ENCODE measurements around the gene PYGL. TPM values are rescaled to one million over a fixed set of nuclear protein-coding genes. Genes with fewer than 3 reads are reported as not detected.

PYGL gene
- total RNA-seq (2014; rRNA removed; shearing (Covaris generic)) = 32.5 TPM in 2 replicates

DNA sequence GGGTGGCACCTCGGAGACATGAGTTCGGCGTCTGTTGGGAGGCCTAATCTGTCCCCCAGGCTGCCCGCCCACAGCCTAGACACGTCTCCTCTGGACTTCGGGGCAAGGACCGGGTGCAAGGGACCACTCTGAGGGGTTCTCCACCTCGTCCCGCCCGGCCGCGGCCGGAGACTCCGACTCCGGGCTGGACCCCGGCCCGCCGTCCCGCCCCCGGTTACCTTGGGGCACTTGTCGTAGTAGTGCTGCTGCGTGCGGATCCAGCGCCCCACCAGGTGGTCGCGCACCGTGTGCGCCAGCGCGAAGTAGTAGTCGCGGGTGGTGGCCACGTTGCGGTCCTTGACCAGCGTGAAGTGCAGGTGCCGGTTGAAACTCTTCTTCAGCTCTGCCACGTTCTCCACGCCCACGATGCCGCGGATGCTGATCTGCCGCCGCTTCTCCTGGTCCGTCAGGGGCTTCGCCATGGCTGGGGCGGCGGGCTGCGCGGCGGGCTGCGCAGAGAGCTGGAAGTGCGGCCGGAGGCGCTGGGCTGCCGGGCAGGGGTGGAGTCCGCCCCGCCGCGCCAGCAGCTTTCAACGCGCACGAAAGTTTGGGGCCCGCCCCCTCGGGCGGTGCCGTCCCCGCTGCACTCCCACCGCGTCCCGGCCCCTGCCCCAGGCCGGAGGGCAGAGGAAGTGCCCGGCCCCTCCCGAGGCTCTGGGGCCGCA, at the start of gene PYGL:
Gene PYGL (minus strand): TSS at position 541 of the 704 bp plus-strand sequence. CDS start 80 bp downstream, at position 461.
- peak; percentile 69 to 70 for DNase-seq (ENCODE audit: low read depth in 1 of 2, low spot score in 2 of 2)
- H3K36me3 ChIP-seq = no peaks in the 10 kb centered on the region
- H3K4me3 ChIP-seq = peak within 1 kb of the TSS; percentile 67
- H3K27ac ChIP-seq = peak within 1 kb of the TSS; percentile 48
- no peaks in the 10 kb centered on the region for H3K9me3 ChIP-seq (replicated peaks)
- H3K4me1 ChIP-seq (replicated peaks) = peaks cover 11% of the 10 kb centered on the region
- no peaks in the 10 kb centered on the region for H3K27me3 ChIP-seq (replicated peaks)

DNA sequence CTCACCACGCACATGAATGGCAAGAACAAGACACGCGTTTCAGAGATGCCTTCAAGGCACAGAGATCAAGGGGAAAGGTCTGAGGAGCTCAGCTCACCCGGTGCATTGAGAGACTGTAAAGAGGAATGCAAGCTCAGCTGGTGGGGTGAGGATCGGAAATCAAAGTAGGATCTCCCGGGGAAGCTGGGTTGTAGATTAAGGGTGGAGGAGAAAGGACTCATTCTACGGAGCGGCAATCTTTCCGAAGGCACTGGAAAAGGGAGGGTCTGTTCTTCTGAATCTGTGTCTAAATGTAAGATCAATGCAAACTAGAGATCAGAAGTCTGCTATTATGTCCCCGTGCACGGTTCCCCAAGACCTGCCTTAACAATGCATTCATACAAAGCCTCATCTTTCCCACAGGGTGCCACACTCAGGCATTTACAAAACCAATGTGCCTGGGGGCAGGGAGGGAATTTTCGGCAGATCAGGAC, 41.6 kb upstream of the PYGL start:
- no peaks in the 10 kb centered on the region for H3K4me1 ChIP-seq (replicated peaks)
- no peak overlapping the region for H3K27ac ChIP-seq
- DNase-seq (ENCODE audit: low read depth in 1 of 2, low spot score in 2 of 2) = no peak
- H3K27me3 ChIP-seq (replicated peaks) = no peaks in the 10 kb centered on the region
- H3K36me3 ChIP-seq = no peaks in the 10 kb centered on the region
- no peak overlapping the region for H3K4me3 ChIP-seq
- H3K9me3 ChIP-seq (replicated peaks) = no peaks in the 10 kb centered on the region

DNA sequence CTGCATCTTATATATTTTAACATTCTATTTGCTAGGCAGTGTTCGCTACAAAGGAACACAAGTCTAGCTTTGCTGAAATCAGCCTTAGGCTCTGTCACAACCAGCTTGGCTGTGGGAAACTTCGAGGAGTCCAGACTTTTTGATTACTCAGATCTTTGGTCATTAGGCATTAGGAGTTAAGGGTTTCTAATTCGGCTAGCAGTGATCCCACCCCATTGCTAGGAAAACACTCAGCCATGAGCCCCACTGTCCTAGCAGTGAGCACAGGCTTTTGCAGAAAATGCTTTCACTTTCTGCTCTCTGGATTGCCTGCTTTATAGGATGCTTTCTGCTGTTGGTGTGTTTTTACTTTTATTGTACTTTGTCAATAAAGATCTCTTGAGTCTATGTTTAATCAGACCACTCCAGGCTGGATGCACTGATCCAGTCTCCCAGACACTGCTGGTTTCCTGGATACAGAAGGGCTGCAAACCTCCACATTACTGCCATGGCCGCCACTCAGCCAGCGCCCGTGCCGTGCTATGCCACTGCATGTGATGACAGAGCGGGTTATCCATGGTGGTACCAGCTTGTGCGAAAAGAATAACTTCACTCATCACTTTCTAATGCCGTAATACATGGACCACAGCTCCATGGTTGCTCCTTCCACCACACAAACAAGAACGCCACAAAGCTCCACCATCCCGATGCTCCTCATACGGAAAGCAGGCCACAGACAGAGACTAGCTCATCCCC, 41.0 kb upstream of the PYGL start:
- Histone ChIP-seq H3K27ac (no peak overlapping the region), H3K9me3 (replicated peaks) (no peaks in the 10 kb centered on the region), H3K36me3 (no peaks in the 10 kb centered on the region), H3K27me3 (replicated peaks) (0 out of 2 replicates have a peak, but pooled peaks cover 2% of the 10 kb centered on the region), H3K4me1 (replicated peaks) (no peaks in the 10 kb centered on the region), H3K4me3 (no peak overlapping the region)
- DNase-seq (ENCODE audit: low read depth in 1 of 2, low spot score in 2 of 2) = no peak

DNA sequence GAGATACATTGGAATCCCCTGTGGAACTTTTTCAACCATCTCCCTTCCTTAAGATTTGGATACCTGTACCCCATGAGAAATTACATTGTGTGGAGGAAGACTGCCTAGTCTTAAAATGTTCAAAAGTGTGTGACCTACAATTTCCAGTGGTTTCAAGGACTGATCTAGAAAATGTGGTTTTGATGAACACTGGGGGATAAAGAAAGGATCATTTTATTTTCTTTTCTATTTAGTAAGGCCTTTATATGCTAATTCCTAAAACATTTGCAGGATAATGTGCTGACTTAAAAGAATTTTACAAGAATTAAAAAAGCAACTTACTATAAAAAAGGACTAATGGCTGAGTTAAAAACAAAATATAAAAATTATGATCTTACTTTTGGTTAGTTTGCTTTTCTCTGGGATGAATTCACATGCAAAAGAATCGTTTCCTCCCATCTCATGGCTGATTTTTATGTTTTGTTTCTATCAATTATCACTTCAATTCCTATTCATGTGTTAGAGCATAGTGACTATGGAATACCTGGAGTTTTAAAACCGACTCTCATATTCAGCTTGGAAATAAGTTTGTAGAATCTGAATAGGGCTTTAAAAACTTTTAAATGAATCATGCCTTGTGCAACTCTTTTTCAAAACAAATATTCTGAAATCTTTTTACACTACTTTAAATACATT, 39.9 kb upstream of the PYGL start:
- H3K4me1 ChIP-seq (replicated peaks) = no peaks in the 10 kb centered on the region
- no peak overlapping the region for H3K4me3 ChIP-seq
- H3K36me3 ChIP-seq = no peaks in the 10 kb centered on the region
- H3K27ac ChIP-seq = no peak overlapping the region
- H3K27me3 ChIP-seq (replicated peaks) = 0 out of 2 replicates have a peak, but pooled peaks cover 2% of the 10 kb centered on the region
- no peak for DNase-seq (ENCODE audit: low read depth in 1 of 2, low spot score in 2 of 2)
- H3K9me3 ChIP-seq (replicated peaks) = no peaks in the 10 kb centered on the region

DNA sequence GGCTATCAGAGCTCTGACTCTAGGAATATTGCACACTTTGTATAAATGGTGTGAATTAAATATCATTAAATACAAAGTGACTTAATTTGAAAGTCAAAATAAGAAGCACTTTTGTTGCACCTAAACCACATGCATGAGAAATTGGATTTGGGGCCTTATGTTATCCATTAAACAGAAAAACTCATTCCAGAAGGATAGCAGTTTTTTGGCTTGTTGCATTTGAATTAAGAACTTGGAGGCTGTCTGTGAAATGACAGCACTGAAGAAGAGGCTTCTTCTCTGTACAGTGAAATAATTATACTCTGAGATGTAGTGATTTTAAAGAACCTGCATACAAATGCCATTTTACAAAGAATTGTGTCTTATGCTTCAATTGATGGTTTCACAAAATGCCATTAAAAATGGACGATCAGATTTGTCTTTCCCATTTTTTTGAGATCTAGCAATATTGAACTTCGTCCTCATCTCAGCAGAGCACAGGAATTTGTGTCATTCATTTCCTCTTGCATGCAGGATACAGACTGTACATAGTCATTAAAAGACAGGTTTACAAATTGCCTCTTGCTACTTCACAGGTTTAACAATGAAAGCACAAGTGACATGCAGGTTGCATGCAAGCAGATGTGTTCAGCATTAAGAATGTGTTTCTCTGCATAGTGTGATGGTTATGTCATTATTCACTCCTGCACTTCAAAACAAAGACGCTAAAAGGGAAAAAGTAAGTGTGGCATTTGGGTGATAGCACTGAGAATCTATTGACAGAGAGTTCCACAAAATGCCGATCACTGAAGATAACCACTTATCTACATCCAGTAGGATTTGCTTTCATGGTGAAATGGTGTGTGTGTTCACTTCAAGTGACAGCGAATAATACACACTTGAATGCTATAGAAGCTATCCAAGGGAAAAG, 35.9 kb upstream of the PYGL start:
- no peaks in the 10 kb centered on the region for H3K36me3 ChIP-seq
- H3K4me1 ChIP-seq (replicated peaks) = no peaks in the 10 kb centered on the region
- H3K9me3 ChIP-seq (replicated peaks) = no peaks in the 10 kb centered on the region
- H3K4me3 ChIP-seq = no peak overlapping the region
- H3K27ac ChIP-seq = no peak overlapping the region
- peaks cover 8% of the 10 kb centered on the region; the same call in 1 of the 2 replicates for H3K27me3 ChIP-seq (replicated peaks)
- no peak for DNase-seq (ENCODE audit: low read depth in 1 of 2, low spot score in 2 of 2)

DNA sequence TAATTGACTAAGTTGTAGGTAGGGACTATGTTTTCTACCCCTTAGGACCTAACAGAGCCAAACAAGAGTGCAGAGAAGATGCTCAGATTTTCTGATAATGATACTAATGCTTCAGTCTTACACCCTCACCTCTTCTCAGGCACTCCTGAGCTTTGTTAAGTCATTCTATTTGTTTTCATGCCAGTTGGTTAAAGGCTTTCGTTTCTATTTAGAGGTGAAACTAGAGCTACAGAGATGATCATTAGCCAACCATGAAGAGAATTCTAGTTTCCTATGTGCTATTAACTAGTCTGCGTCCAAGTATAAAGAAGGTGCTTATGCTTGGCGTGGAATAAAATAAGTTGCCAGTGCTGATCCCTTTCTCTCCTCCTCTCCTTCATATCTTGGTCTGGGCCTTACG, 34.6 kb upstream of the PYGL start:
- Histone ChIP-seq H3K27ac (no peak overlapping the region), H3K36me3 (no peaks in the 10 kb centered on the region), H3K4me3 (no peak overlapping the region), H3K9me3 (replicated peaks) (no peaks in the 10 kb centered on the region), H3K27me3 (replicated peaks) (peaks cover 8% of the 10 kb centered on the region; the same call in 1 of the 2 replicates), H3K4me1 (replicated peaks) (no peaks in the 10 kb centered on the region)
- DNase-seq (ENCODE audit: low read depth in 1 of 2, low spot score in 2 of 2) = no peak

DNA sequence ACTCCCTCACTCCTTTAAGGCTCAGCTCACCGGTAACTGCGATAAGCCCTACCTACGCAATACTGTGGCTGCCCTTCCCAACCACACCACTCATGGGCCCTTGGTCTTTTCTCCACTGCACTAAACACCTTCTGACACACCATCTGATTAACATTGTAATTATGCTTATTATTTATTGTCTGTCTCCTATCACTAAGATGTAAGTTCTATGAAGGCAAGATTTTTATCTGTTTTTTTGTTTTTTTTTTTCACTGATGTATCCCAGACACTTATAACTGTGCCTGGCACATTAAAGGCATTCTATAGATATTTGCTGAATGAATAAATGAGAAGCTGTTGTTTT, 34.2 kb upstream of the PYGL start:
- no peaks in the 10 kb centered on the region for H3K9me3 ChIP-seq (replicated peaks)
- no peak for DNase-seq (ENCODE audit: low read depth in 1 of 2, low spot score in 2 of 2)

DNA sequence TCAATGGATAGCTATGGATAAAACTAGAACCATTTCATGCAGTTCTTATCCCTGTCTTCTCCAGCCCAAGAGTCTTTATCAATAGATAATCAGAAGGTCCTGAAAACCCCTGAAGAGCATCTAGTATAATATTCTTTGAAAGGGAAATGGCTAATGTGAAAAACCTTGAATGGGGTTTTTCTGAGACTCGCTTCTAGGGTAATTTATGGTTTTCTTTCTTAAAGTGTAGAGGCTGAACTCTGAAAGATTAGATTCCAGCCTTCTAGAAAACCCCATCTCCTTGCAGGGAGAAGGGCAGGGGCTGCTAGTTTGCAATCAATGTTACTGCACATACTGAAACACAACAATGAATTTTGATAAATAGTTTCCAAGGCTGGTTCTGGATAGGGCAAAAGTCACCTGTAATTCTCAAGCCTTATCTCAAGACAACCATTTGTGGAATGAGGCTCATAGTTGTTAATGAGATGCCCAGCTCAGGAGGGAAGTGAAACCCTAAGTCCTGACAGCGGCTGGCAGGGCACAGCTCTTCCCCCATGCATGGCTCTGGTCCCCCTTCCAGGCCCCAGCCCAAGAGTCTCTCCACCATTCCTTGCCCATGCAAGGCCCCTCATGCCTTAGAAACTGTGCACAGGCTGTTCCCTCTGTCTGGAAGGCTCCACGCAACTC, 33.7 kb upstream of the PYGL start:
- Histone ChIP-seq H3K27ac (no peak overlapping the region), H3K27me3 (replicated peaks) (peaks cover 8% of the 10 kb centered on the region; the same call in 1 of the 2 replicates), H3K9me3 (replicated peaks) (no peaks in the 10 kb centered on the region), H3K36me3 (no peaks in the 10 kb centered on the region), H3K4me1 (replicated peaks) (no peaks in the 10 kb centered on the region), H3K4me3 (no peak overlapping the region)
- no peak for DNase-seq (ENCODE audit: low read depth in 1 of 2, low spot score in 2 of 2)

More for the DNA sequence above, 34.2 kb upstream of the PYGL start:
- H3K4me1 ChIP-seq (replicated peaks) = no peaks in the 10 kb centered on the region
- H3K4me3 ChIP-seq = no peak overlapping the region
- H3K27ac ChIP-seq = no peak overlapping the region
- no peaks in the 10 kb centered on the region for H3K36me3 ChIP-seq
- H3K27me3 ChIP-seq (replicated peaks) = peaks cover 8% of the 10 kb centered on the region; the same call in 1 of the 2 replicates

DNA sequence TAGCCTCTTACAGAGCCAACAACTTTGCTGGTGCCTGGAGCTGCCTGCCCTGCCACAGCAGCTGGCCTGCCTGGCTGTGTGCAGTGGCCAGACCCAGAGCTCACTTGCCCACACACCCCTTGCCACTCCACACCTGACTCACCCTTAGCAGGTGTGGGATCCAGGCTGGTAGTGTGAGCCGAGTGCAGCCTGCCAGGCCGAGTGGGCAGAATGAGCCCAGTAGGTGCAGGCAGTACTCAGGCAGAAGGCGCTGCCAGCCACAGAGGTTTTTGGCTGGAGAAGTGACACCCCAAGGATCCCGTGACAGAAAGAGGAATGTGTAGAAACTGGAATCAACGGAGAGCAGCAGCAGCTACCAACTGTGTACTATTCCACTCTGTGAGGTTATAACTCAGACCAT, 29.8 kb upstream of the PYGL start:
- Histone ChIP-seq H3K9me3 (replicated peaks) (no peaks in the 10 kb centered on the region), H3K27me3 (replicated peaks) (peaks cover 5% of the 10 kb centered on the region; the same call in 1 of the 2 replicates), H3K4me3 (no peak overlapping the region), H3K36me3 (no peaks in the 10 kb centered on the region), H3K4me1 (replicated peaks) (no peaks in the 10 kb centered on the region), H3K27ac (no peak overlapping the region)
- no peak for DNase-seq (ENCODE audit: low read depth in 1 of 2, low spot score in 2 of 2)

DNA sequence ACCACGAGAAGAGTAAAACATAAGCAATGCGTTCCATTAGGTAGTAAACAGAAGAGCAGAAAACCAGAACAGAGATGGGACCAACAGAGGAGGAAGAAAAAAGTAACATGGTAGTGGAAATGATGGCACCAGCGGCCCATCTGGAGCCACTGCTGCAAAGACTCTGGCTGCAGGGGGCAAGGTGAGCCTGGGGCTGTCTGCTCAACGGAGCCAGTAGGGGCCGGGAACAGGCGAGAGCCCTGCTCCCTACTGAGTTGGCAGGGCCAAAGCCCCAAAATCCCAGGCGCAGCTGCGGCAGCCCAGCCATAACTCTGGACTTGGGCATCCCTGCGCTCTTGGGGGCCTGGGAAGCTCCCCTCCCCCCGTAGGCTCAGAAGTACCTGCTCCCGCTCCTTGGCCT, 28.5 kb upstream of the PYGL start:
- Histone ChIP-seq H3K9me3 (replicated peaks) (no peaks in the 10 kb centered on the region), H3K4me1 (replicated peaks) (no peaks in the 10 kb centered on the region), H3K27ac (no peak overlapping the region), H3K36me3 (no peaks in the 10 kb centered on the region), H3K27me3 (replicated peaks) (peaks cover 5% of the 10 kb centered on the region; the same call in 1 of the 2 replicates), H3K4me3 (no peak overlapping the region)
- DNase-seq (ENCODE audit: low read depth in 1 of 2, low spot score in 2 of 2) = no peak

DNA sequence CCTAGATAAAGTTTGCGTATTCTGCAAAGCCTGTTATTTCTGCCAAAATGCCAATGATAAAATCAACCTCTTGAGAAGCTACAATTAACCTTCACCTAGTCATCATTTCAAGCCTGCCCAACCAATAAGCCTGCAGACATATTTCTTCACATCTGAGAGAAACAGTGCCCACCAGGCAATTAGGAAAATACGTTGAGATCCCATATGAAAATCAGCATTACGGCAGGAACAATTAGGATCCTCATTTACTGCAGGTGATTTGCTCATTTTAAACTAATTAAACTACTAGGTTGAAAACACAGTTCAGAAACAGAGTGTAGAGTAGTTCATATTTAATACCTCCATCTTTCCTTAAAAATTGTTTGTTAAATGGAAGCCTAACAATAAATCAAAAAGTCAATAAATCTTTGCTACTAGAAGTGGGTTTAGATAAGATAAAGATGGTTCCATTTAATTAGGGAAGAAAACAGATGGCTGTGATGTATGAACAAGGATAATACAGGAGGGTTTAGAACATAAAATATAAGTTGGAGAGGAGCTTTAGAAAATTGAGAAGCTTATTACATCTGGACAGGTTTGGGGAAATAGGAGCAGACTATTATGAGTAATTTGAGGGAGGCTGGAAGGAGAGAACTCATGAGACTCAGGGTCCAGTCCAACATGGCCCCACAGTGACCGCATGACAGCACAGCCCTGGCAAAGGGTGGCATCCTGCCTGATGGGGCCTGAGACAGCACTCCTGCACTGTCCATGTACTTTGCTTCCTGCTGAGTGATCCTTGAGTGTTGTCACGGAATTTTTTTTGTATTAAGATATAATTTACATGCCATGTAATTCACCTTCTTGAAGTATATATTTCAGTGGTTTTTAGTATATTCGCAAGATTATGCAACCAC, 26.9 kb upstream of the PYGL start:
- H3K27me3 ChIP-seq (replicated peaks) = no peaks in the 10 kb centered on the region
- H3K4me3 ChIP-seq = no peak overlapping the region
- H3K27ac ChIP-seq = no peak overlapping the region
- DNase-seq (ENCODE audit: low read depth in 1 of 2, low spot score in 2 of 2) = no peak
- H3K36me3 ChIP-seq = no peaks in the 10 kb centered on the region
- no peaks in the 10 kb centered on the region for H3K9me3 ChIP-seq (replicated peaks)
- H3K4me1 ChIP-seq (replicated peaks) = no peaks in the 10 kb centered on the region

DNA sequence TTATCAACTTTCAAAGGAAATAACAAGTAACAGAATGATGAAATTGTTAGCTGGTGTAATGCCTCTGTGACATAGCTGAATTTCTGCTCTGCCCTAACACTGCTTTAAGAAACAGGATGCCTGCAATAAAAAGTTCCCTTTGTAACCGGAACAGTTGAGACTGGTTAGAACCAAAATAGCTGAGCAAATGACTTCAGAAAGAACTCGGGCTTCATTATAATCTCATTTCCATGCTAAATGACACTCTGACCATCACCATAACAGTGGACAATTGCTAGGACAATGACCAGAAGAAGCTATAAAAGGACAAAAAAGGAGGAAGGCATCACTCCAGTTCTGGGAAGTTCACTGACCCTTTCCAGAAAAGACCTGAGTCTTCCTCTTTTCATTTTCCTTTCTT, 23.5 kb upstream of the PYGL start:
- no peaks in the 10 kb centered on the region for H3K27me3 ChIP-seq (replicated peaks)
- H3K4me1 ChIP-seq (replicated peaks) = peaks cover 10% of the 10 kb centered on the region
- H3K27ac ChIP-seq = no peak overlapping the region
- H3K9me3 ChIP-seq (replicated peaks) = no peaks in the 10 kb centered on the region
- H3K36me3 ChIP-seq = no peaks in the 10 kb centered on the region
- no peak overlapping the region for H3K4me3 ChIP-seq
- DNase-seq (ENCODE audit: low read depth in 1 of 2, low spot score in 2 of 2) = no peak
